GM21360 (cell line): Measurements from ENCODE around the gene GRIA1.

Experiments used
- ATAC-seq: cut with Tn5 transposase; IDR thresholded peaks from one replicate; pipeline ENCODE4 v1.9.1; 2021; ENCODE audit warnings: mild to moderate bottlenecking, moderate library complexity; ENCODE audit not compliant: unreplicated experiment

The GRIA1 gene

GRCh38 chr5:153655201-153655510, 164.7 kb downstream of the GRIA1 start:
- no peak for ATAC-seq

- no peak for ATAC-seq
Observed at GRCh38 chr5:153658149-153658548, 167.7 kb downstream of the GRIA1 start.

- ATAC-seq = no peak
Observed at GRCh38 chr5:153658606-153659005, 168.1 kb downstream of the GRIA1 start.

- ATAC-seq = no peak
Observed at GRCh38 chr5:153659039-153659736, 168.7 kb downstream of the GRIA1 start.

- ATAC-seq = no peak
Observed at GRCh38 chr5:153660919-153661318, 170.4 kb downstream of the GRIA1 start.

- no peak for ATAC-seq
Observed at GRCh38 chr5:153661897-153662296, 171.4 kb downstream of the GRIA1 start.

- no peak for ATAC-seq
Observed at GRCh38 chr5:153670101-153670500, 179.6 kb downstream of the GRIA1 start.

- no peak for ATAC-seq
Observed at GRCh38 chr5:153671653-153672346, 181.3 kb downstream of the GRIA1 start.

GRCh38 chr5:153672347-153673090, 182.0 kb downstream of the GRIA1 start:
- ATAC-seq = no peak

- ATAC-seq = no peak
Observed at GRCh38 chr5:153674356-153674755, 183.9 kb downstream of the GRIA1 start.

GRCh38 chr5:153676406-153676805, 185.9 kb downstream of the GRIA1 start:
- ATAC-seq = no peak

GRCh38 chr5:153676821-153677220, 186.4 kb downstream of the GRIA1 start:
- ATAC-seq = no peak

- ATAC-seq = no peak
Observed at GRCh38 chr5:153678617-153679329, 188.3 kb downstream of the GRIA1 start.

GRCh38 chr5:153690236-153690635, 199.8 kb downstream of the GRIA1 start:
- no peak for ATAC-seq

GRCh38 chr5:153696256-153696655, 205.8 kb downstream of the GRIA1 start:
- ATAC-seq = no peak

GRCh38 chr5:153699035-153699434, 208.6 kb downstream of the GRIA1 start:
- no peak for ATAC-seq

GRCh38 chr5:153700940-153701339, 210.5 kb downstream of the GRIA1 start:
- no peak for ATAC-seq

- no peak for ATAC-seq
Observed at GRCh38 chr5:153702265-153702664, 211.8 kb downstream of the GRIA1 start.

- ATAC-seq = no peak
Observed at GRCh38 chr5:153704110-153704509, 213.6 kb downstream of the GRIA1 start.

- no peak for ATAC-seq
Observed at GRCh38 chr5:153707626-153708025, 217.2 kb downstream of the GRIA1 start.

GRCh38 chr5:153711755-153712154, 221.3 kb downstream of the GRIA1 start:
- no peak for ATAC-seq
